ENCODE data around the gene RAB3A. TPM values are rescaled to one million over a fixed set of nuclear protein-coding genes. Genes with fewer than 3 reads are reported as not detected.
A peak's percentile ranks its signal among the peaks of the same experiment; 100 is the strongest.

RAB3A gene
- total and polyA plus RNA-seq, 9 of the 15 experiments (the other 6 are each of a cell fraction or from before 2014, with no cell fraction given) = 0.17 to 5.1 (median 0.90) TPM; not detected in 1

DNA sequence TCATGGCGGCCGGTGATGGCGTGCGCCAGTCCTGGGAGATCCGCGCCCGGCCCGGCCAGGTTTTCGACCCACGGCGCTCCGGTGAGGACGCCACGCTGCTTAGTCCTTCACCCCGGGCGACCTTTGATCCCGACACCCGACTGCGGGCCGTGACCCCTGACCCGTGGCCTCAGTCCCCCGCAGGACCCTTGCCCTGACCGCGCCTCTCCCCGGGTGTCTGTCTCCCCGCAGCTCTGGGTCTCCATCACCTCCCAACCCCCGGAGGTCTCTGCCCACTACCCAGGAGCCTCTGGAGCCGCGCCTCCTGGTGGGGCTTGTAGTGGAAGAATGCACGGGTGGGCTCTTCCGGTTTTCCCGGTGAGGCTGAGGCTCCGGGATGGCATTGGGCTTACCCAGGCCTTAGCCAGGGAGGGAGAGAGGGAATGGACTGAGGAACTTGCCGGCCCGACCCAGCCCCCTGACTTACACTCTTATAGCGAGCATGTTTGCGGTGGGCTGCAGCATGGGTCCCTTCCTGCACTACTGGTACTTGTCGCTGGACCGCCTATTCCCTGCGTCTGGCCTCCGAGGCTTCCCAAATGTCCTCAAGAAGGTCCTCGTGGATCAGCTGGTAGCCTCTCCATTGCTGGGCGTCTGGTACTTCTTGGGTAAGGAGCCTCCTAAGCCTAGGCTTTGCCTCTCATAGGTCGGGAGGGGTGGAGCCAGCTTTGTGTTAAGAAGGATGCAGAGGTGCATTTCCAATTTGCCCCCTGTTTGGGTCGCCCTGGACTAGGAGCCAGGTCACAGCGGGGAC, 10.3 kb downstream of the RAB3A start (continued):
- TF ChIP-seq ZNF318 (IDR thresholded peaks at IDR 0.05; ENCODE audit: borderline replicate concordance in 1 of 2, low read depth in 1 of 2) (no peak), CHCHD3 (CRISPR knock-in tag; IDR thresholded peaks at IDR 0.05) (no peak), MEF2D (tag; conservative IDR thresholded peaks at IDR 0.05; ENCODE audit: low read depth) (no peak), ZEB2 (IDR thresholded peaks at IDR 0.05) (no peak), GABPB2 (CRISPR knock-in tag; conservative IDR thresholded peaks at IDR 0.05) (no peak), IFI16 (CRISPR knock-in tag; IDR thresholded peaks at IDR 0.05) (no peak), MTF1 (CRISPR knock-in tag; IDR thresholded peaks at IDR 0.05; ENCODE audit: borderline replicate concordance) (no peak), SFPQ (IDR thresholded peaks at IDR 0.05; ENCODE audit: low read depth, low read length) (no peak), MYC (IDR thresholded peaks at IDR 0.05; ENCODE audit: low read depth, low read length) (0 out of 2 replicates have a peak, but pooled peaks have one; percentile 8), MYC (CRISPR knock-in tag; IDR thresholded peaks at IDR 0.05; ENCODE audit: borderline replicate concordance, low read depth) (0 out of 2 replicates have a peak, but pooled peaks have one; percentile 65)
- TF ChIP-seq, protein P1, sequence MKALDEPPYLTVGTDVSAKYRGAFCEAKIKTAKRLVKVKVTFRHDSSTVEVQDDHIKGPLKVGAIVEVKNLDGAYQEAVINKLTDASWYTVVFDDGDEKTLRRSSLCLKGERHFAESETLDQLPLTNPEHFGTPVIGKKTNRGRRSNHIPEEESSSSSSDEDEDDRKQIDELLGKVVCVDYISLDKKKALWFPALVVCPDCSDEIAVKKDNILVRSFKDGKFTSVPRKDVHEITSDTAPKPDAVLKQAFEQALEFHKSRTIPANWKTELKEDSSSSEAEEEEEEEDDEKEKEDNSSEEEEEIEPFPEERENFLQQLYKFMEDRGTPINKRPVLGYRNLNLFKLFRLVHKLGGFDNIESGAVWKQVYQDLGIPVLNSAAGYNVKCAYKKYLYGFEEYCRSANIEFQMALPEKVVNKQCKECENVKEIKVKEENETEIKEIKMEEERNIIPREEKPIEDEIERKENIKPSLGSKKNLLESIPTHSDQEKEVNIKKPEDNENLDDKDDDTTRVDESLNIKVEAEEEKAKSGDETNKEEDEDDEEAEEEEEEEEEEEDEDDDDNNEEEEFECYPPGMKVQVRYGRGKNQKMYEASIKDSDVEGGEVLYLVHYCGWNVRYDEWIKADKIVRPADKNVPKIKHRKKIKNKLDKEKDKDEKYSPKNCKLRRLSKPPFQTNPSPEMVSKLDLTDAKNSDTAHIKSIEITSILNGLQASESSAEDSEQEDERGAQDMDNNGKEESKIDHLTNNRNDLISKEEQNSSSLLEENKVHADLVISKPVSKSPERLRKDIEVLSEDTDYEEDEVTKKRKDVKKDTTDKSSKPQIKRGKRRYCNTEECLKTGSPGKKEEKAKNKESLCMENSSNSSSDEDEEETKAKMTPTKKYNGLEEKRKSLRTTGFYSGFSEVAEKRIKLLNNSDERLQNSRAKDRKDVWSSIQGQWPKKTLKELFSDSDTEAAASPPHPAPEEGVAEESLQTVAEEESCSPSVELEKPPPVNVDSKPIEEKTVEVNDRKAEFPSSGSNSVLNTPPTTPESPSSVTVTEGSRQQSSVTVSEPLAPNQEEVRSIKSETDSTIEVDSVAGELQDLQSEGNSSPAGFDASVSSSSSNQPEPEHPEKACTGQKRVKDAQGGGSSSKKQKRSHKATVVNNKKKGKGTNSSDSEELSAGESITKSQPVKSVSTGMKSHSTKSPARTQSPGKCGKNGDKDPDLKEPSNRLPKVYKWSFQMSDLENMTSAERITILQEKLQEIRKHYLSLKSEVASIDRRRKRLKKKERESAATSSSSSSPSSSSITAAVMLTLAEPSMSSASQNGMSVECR (CRISPR knock-in tag; IDR thresholded peaks at IDR 0.05) = no peak
